Stimulated activated CD8-positive, alpha-beta memory T cell treated with anti-CD3 and anti-CD28 coated beads, Interleukin-4, amount 100 ng/mL, for 24 hours (primary cell): ENCODE data around the gene EFTUD2.

Source experiments
- DNase-seq: peaks from one replicate; pipeline ENCODE4 v3.0.0-alpha.2; 2020; ENCODE audit warnings: low read depth

The EFTUD2 gene

GRCh38 chr17:44925731-44926697 is 26.8 kb upstream of the EFTUD2 start:
- DNase-seq = no peak

DNA sequence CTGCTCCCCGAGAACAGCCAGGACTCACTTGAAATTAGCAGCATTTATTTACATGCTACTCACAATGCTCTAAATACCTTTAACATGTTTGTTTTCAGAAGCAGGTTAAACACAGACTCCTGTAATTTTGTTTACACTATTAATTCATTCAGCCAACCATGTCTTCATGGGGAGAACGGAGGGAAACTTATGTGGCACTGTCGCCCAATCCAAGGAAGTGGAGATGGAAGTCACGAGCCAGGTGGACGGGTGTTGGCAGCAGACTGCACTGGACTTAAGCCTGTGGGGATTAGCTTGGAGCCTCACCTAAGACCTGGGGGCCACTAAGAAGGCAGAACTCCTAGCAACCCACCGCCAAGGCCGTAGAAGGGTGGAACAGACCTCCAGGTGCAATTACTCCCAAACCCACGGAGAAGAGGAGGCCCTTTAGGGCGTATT is 24.9 kb upstream of the EFTUD2 start:
- no peak for DNase-seq

- DNase-seq = no peak
Observed at GRCh38 chr17:44922746-44923470, 23.7 kb upstream of the EFTUD2 start.

DNA sequence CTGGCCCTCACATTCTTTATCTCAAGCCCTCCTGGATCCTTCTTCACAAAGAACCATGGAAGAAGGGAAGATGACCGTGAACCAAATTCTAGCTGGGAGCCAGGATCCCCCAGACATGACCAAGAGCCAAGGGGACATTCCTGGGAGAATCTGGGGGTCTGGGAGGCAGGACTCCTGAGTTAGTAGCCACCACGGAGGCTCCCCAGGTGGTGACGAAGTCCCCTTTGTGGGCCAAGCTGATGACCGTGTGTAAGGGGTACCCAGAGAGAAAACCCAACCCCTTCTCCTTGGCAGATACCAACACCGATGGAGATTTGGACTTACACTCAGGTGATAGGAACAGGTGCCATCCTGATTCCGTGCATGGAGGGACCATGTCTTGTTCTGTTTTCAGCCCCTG is 22.9 kb upstream of the EFTUD2 start:
- no peak for DNase-seq

- no peak for DNase-seq
Observed at GRCh38 chr17:44921122-44921882, 22.1 kb upstream of the EFTUD2 start.

DNA sequence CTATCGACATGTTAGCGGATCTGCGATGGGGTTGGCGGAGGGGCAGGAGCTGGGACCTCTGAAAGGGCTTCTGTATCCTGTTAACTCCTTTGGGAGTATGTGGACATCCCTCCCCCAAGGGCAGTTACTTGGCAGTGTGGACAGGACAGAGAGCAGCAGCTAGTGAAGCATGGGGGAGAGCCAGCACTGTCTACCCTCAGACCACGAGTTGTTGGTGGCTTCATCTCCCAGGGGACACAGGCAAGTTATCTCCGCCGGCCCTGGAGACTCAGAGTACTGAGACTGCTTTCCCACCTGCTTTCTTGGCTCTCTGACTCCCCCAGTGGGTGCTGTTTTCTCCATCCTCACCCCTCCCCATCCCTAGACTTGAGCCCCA is 21.3 kb upstream of the EFTUD2 start:
- DNase-seq = no peak

DNA sequence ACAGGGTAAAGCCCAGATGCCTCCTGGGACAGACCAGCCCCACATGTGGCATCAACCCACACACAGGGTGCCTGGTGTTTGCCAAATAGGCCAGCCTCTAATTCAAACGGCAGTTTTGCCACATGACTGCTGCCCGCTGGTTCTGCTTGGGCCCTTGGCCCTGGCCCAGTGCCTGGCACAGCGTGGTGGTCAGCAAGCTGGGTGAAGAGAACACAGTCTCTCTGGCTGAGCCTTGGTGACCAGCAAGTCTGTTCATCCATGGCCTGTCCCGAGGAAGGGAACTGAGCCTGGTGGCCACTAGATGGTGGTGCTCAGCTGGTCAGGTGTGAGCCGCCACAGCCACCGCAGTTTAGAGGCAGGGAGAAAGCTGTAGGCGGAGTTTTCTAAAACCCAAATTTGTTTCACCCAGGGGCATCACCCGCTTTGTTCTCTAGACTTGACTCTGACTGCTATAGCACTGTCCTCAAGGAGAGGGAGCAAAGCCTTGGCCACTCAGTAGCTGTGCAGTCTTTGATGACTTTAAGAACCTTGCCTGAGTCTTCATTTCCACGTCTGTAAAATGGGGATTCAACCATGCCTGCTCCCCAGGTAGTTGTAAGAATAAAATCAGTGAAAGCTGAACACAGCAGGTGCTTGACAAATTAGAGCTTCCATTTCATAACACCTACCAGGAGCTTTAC is 20.8 kb upstream of the EFTUD2 start:
- peak; percentile 29 for DNase-seq

DNA sequence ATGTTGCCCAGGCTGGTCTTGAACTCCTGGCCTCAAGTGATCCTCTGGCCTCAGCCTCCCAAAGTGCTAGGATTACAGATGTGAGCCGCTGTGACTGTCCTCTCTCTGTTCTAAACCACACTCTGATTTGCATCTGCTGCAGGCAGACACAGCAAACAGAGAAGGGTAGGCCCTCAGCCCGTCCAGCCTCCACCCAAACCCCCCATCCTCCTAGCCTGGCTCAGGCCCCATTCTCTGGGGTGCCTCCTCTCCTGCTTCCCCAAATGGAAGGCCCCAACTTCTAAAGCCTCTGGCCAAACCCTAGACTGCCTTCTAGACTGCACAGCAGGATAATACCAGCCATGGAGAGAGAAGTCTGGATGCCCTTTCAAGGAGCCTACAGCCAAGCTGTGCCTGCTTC is 20.2 kb upstream of the EFTUD2 start:
- DNase-seq = no peak

- no peak for DNase-seq
Observed at GRCh38 chr17:44918006-44918405, 18.8 kb upstream of the EFTUD2 start.

- DNase-seq = no peak
Observed at GRCh38 chr17:44917456-44917855, 18.2 kb upstream of the EFTUD2 start.

GRCh38 chr17:44916781-44917241 is 17.6 kb upstream of the EFTUD2 start:
- no peak for DNase-seq

GRCh38 chr17:44915862-44916780 is 16.9 kb upstream of the EFTUD2 start:
- DNase-seq = no peak

DNA sequence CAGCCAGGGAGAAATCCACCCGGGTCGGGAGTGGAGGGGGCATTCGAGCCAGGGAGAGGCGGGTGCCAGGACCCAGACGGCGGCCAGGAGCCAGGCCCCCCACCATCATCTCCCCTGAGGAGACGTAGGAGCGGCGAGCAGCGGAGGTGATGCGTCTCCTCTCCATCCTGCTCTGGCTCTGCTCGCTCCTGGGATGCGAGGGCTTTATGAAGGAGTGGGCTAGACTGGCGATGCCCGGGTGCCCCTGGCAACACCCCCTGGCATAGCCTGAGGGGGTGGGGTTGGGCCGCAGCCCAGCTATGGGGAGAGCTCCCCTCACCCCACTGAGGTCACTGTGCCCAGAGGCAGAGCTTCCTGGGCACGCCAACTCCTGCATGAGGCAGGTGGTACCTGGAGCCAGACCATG is 16.1 kb upstream of the EFTUD2 start, which contains the start of gene GFAP:
TSS of gene GFAP (minus strand) at position 180 of the 406 bp plus-strand sequence. CDS start at position 166, 14 bp downstream.
- DNase-seq = no peak

- no peak for DNase-seq
Observed at GRCh38 chr17:44914698-44915271, 15.5 kb upstream of the EFTUD2 start.

DNA sequence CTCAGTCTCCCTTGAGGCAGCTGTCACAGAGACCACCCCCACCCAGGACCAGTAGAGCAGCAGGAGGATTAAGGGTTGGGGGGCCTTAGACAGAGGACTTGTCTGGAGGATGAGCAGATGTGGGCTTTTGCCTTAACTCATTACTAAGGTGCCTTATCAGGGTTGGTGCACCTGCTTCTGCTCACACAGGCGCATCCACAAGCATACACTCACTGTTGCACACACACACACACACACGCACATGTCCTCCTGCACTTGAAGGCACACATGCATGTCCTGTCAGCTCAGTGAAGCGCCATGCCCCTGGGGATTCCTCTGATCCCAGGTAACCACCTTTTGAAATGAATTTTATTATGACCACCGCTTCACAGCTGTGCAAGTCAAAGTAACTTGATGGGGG is 14.9 kb upstream of the EFTUD2 start:
- no peak for DNase-seq

- no peak for DNase-seq
Observed at GRCh38 chr17:44913676-44914075, 14.4 kb upstream of the EFTUD2 start.

DNA sequence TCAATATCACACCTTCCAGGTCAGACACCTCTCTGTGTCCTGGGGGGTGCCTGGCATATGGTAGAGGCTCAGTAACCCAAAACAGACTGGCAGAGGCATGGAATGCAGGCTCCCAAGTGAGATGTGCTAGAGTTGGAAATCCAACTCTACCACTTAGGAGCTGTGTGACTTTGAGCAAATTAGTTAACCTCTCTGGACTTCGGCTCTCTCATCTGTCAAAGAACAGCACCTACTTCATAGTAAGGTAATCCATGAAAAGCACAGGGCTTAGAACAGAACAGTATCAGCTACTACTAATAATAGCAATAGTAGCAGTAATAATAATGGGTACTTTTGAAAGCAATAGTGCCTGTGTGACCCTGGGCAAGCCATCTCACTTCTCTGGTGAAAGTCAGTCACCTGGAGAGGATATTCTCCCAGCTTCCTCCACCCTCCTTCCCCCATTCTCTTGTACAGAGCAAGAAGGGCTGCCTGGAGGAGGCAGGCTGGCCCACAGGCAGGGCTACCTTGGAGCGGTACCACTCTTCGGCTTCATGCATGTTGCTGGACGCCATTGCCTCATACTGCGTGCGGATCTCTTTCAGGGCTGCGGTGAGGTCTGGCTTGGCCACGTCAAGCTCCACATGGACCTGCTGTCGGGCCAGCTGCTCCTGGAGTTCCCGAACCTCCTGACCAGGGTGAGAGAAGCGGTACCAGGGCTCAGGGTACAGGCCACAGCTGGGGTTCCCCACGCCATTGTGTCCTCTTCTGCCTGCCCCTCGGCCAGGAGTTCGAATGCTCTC is 13.7 kb upstream of the EFTUD2 start:
- DNase-seq = no peak

GRCh38 chr17:44911133-44912001 is 12.1 kb upstream of the EFTUD2 start:
- DNase-seq = peak; percentile 27
